Measurements from ENCODE around the gene MAP4K4. TPM values are rescaled to one million over a fixed set of nuclear protein-coding genes. Genes with fewer than 3 reads are reported as not detected.

Gene MAP4K4
- total and polyA plus RNA-seq, 2 of the 13 experiments (the other 11 are each of a cell fraction or from before 2014, with no cell fraction given) = 105 to 264 TPM

DNA sequence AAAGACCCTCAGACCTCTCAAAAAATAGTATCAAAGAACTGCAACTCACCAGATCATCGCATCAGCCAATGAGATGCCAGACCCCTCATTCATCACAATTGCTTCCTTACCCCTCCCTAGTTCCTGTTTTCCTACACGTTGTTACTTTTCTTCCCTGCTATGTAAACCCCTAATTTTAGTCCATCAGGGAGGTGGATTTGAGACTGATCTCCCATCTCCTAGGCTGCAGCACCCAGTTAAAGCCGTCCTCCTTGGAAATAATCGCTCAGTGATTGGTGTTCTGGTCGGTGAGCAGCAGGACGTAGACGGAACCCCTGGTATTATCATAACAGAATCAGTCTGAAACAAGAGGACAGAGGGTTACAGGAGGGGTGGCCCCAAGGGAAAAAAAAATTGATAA, 44.0 kb upstream of the MAP4K4 start (continued):
- peak; percentile 97 for TF ChIP-seq ZNF441 (CRISPR knock-in tag; IDR thresholded peaks at IDR 0.05; ENCODE audit: borderline replicate concordance)

DNA sequence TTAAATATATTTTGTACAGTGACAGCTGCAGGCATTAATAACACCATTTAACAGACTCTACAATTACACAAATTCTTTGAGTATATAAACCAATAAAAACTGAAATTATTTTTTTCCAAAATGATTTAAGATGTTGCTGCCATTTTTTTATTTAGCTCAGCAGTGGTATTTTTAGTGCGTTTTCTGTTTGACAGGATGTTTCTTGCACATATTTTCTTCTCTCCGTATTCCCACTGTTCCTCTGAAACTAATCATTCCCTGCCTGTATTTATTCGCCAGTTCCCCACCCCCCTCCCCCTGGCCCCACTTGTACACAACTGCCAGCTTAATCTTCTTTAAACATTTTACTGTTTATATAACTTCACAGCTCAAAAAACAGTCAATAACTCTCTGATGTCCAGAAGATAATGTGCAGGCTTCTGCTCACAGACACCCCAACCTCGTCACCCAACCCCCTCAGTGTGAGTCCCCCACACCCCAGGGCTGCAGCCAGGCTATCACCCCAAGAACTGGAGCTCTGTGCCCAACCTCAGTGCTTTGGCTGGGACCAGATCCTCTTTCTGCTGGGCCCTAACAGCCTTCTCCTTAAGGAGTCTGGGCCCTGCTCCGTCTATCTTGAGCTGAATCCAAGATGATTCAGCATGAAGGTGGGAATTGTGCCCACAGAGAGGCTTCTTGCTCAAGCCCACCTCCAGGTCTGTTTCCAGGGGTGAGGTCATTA, 41.6 kb upstream of the MAP4K4 start:
- Histone ChIP-seq H3K27me3 (ENCODE audit: control insufficient read depth in 1 of 2, insufficient read depth in 2 of 2, low read length in 2 of 2) (no peaks in the 10 kb centered on the region), H4K20me1 (ENCODE audit: insufficient read depth, low read length) (no peaks in the 10 kb centered on the region), H3K27ac (ENCODE audit: extremely low read length, insufficient read depth, low read length) (no peak overlapping the region), H3K79me2 (ENCODE audit: insufficient read depth, low read length) (no peaks in the 10 kb centered on the region), H3K4me2 (ENCODE audit: low read depth, low read length) (peak overlapping the region; percentile 60), H2AFZ (ENCODE audit: low read length) (no peak overlapping the region), H3K36me3 (replicated peaks in 1 of 2; ENCODE audit: control insufficient read depth in 1 of 2, insufficient read depth in 2 of 2, low read length in 2 of 2) (no peaks in the 10 kb centered on the region), H3K9me3 (ENCODE audit: low read length) (no peaks in the 10 kb centered on the region), H3K4me1 (ENCODE audit: insufficient read depth, low read length) (peaks cover 71% of the 10 kb centered on the region), H3K4me3 (replicated peaks in 1 of 3; ENCODE audit: insufficient read depth in 1 of 3, low read depth in 2 of 3, low read length in 3 of 3) (peak overlapping the region in 2 of 3 experiments; percentile 5 to 20; a peak in 1 of 6 replicates), H3K9ac (ENCODE audit: insufficient read depth, low read depth, low read length) (no peak overlapping the region)
- peak; percentile 44 for FAIRE-seq
- peak; percentile 74 for ATAC-seq
- in situ Hi-C loops (cut with HindIII; ENCODE audit: extremely low pct_ligation_motif_present, low pct_unique_long_range_greater_than_20kb) = no loop called here
- POLR2A ChIA-PET = interaction anchor here (0.6 to 1.1 kb wide), 6 partner anchors 18 to 89 kb away, joined by 3 to 9 read pairs (median 3); partner anchors contain the start of gene MAP4K4
- DNase-seq (ENCODE audit: low spot score) = peak; percentile 75
- BruUV-seq (replicated peaks) = no TSS peak
- intact Hi-C loops (cut with micrococcal nuclease; ENCODE audit: unreplicated experiment) = loop anchor here (1.0 kb wide), 1 partner anchor 22 kb away; no protein-coding TSS in a partner anchor
- CTCF ChIA-PET (ENCODE audit: low intra/inter-chr PET ratio, low total read pairs) = no interaction called here
- WGBS (ENCODE audit: low lambda C conversion rate) = 14% methylated on average over 5 of the region's 5 CpGs
- TF ChIP-seq ZNF558 (CRISPR knock-in tag; IDR thresholded peaks at IDR 0.05; ENCODE audit: borderline replicate concordance) (no peak), ELF1 (CRISPR knock-in tag; IDR thresholded peaks at IDR 0.05) (no peak), ZFP36L1 (CRISPR knock-in tag; IDR thresholded peaks at IDR 0.05) (no peak), ZFP37 (CRISPR knock-in tag; IDR thresholded peaks at IDR 0.05; ENCODE audit: borderline replicate concordance) (no peak), SAP130 (CRISPR knock-in tag; IDR thresholded peaks at IDR 0.05; ENCODE audit: low read depth) (no peak), MED1 (CRISPR knock-in tag; IDR thresholded peaks at IDR 0.05) (peak; percentile 57), FOXP1 (IDR thresholded peaks at IDR 0.05) (0 out of 2 replicates have a peak, but pooled peaks have one; percentile 24), FOXP1 (CRISPR knock-in tag; IDR thresholded peaks at IDR 0.05) (peak; percentile 80), ZNF34 (CRISPR knock-in tag; IDR thresholded peaks at IDR 0.05; ENCODE audit: borderline replicate concordance) (peak; percentile 74; the same call in 1 of the 2 replicates), NR2F2 (IDR thresholded peaks at IDR 0.05; ENCODE audit: borderline replicate concordance, low read depth) (0 out of 2 replicates have a peak, but pooled peaks have one; percentile 63), KMT2A (CRISPR knock-in tag; IDR thresholded peaks at IDR 0.05) (no peak), THAP11 (CRISPR knock-in tag; IDR thresholded peaks at IDR 0.05) (no peak), HDAC6 (IDR thresholded peaks at IDR 0.05; ENCODE audit: low read depth, low read length) (no peak), ZNF775 (CRISPR knock-in tag; IDR thresholded peaks at IDR 0.05; ENCODE audit: borderline replicate concordance) (no peak), ZNF564 (CRISPR knock-in tag; IDR thresholded peaks at IDR 0.05) (no peak), ZBTB1 (CRISPR knock-in tag; IDR thresholded peaks at IDR 0.05; ENCODE audit: borderline replicate concordance) (no peak)
- TF ChIP-seq, protein P1, sequence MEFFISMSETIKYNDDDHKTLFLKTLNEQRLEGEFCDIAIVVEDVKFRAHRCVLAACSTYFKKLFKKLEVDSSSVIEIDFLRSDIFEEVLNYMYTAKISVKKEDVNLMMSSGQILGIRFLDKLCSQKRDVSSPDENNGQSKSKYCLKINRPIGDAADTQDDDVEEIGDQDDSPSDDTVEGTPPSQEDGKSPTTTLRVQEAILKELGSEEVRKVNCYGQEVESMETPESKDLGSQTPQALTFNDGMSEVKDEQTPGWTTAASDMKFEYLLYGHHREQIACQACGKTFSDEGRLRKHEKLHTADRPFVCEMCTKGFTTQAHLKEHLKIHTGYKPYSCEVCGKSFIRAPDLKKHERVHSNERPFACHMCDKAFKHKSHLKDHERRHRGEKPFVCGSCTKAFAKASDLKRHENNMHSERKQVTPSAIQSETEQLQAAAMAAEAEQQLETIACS (CRISPR knock-in tag; IDR thresholded peaks at IDR 0.05) = no peak
- TF ChIP-seq, protein P2, sequence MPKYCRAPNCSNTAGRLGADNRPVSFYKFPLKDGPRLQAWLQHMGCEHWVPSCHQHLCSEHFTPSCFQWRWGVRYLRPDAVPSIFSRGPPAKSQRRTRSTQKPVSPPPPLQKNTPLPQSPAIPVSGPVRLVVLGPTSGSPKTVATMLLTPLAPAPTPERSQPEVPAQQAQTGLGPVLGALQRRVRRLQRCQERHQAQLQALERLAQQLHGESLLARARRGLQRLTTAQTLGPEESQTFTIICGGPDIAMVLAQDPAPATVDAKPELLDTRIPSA (CRISPR knock-in tag; IDR thresholded peaks at IDR 0.05; ENCODE audit: borderline replicate concordance) = no peak
- TF ChIP-seq, protein P3, sequence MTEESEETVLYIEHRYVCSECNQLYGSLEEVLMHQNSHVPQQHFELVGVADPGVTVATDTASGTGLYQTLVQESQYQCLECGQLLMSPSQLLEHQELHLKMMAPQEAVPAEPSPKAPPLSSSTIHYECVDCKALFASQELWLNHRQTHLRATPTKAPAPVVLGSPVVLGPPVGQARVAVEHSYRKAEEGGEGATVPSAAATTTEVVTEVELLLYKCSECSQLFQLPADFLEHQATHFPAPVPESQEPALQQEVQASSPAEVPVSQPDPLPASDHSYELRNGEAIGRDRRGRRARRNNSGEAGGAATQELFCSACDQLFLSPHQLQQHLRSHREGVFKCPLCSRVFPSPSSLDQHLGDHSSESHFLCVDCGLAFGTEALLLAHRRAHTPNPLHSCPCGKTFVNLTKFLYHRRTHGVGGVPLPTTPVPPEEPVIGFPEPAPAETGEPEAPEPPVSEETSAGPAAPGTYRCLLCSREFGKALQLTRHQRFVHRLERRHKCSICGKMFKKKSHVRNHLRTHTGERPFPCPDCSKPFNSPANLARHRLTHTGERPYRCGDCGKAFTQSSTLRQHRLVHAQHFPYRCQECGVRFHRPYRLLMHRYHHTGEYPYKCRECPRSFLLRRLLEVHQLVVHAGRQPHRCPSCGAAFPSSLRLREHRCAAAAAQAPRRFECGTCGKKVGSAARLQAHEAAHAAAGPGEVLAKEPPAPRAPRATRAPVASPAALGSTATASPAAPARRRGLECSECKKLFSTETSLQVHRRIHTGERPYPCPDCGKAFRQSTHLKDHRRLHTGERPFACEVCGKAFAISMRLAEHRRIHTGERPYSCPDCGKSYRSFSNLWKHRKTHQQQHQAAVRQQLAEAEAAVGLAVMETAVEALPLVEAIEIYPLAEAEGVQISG (CRISPR knock-in tag; IDR thresholded peaks at IDR 0.05) = no peak
